ENCODE data around the gene FOXN3. TPM values are rescaled to one million over a fixed set of nuclear protein-coding genes. Genes with fewer than 3 reads are reported as not detected.

FOXN3 gene
- total RNA-seq, 1 experiment from 2014 or later: 125 TPM

DNA sequence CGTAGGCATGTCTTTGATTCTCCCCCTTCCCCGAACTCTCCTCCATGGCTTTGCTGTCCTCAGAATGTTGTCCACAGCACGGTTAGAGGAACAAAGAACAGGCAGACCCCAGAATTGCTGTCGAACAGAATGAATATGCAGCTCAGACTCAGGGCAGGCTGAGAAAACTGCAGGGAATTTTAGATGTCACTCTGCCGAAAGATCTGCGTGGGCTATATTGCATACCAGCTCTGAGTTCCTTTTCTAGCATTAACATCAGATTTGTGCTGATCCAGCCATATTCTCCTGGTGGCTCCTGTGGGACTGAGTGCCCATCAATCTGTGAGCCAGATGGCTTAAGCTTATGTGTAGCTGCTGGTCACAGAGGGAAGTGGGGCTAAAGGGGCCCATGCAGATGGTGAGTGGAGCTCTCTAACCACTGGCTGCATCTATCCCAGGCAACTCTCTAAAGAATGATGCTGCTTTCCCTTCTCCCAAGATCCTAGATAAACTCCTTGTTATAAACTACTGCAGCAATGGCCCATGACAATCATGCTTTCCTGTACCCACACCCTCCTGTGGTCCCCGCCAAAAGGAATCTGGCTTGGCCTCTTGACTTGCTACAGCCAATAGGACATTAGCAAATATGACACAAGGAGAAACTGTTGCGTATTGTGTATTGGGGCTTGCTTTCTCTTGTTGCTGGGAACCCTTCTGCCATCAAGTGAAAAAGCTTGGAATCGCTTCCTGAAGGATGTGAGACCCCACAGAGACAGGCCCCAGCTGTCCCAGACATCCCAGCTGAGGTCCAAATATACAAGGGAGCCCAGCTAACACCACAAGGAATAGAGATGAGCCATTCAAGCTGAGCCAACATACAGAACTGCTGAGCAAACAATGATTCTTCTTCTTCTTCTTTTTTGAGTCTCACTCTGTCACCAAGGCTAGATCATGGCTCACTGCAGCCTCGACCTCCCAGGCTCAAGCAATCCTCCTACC lies 101.3 kb downstream of the FOXN3 start:
- peaks cover 2% of the 10 kb centered on the region; the same call in 1 of the 2 replicates for H3K4me1 ChIP-seq (ENCODE audit: insufficient read depth, low read length)
- H2AK5ac ChIP-seq (ENCODE audit: insufficient read length, low read length): no peak overlapping the region
- no peaks in the 10 kb centered on the region for H4K20me1 ChIP-seq (ENCODE audit: control insufficient read depth, insufficient read depth, insufficient read length)
- H3K27me3 Mint-ChIP-seq (ENCODE audit: low read depth): no peaks in the 10 kb centered on the region
- H2BK12ac ChIP-seq (ENCODE audit: insufficient read length, low read depth, low read length): no peak overlapping the region
- H3K14ac ChIP-seq (ENCODE audit: insufficient read depth, low read length): no peak overlapping the region
- H3K36me3 Mint-ChIP-seq (ENCODE audit: insufficient read depth in 1 of 3, low read depth in 3 of 3): peaks cover 47 to 65% (median 56%) of the 10 kb centered on the region in 3 experiments
- H4K5ac ChIP-seq (ENCODE audit: insufficient read length, low read depth, low read length): no peak overlapping the region
- H3T11ph ChIP-seq (ENCODE audit: low read length): no peak overlapping the region
- TF ChIP-seq, protein P1, sequence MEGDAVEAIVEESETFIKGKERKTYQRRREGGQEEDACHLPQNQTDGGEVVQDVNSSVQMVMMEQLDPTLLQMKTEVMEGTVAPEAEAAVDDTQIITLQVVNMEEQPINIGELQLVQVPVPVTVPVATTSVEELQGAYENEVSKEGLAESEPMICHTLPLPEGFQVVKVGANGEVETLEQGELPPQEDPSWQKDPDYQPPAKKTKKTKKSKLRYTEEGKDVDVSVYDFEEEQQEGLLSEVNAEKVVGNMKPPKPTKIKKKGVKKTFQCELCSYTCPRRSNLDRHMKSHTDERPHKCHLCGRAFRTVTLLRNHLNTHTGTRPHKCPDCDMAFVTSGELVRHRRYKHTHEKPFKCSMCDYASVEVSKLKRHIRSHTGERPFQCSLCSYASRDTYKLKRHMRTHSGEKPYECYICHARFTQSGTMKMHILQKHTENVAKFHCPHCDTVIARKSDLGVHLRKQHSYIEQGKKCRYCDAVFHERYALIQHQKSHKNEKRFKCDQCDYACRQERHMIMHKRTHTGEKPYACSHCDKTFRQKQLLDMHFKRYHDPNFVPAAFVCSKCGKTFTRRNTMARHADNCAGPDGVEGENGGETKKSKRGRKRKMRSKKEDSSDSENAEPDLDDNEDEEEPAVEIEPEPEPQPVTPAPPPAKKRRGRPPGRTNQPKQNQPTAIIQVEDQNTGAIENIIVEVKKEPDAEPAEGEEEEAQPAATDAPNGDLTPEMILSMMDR (conservative IDR thresholded peaks at IDR 0.05): no peak
- peaks cover 27% of the 10 kb centered on the region; the same call in 1 of the 2 replicates for H3K79me2 ChIP-seq (ENCODE audit: insufficient read depth, low read length)
- no peak overlapping the region for H3K4me2 ChIP-seq (ENCODE audit: insufficient read depth, insufficient read length, low read length)
- no peak overlapping the region for H2AFZ ChIP-seq (ENCODE audit: low read length)
- peaks cover 18 to 21% of the 10 kb centered on the region in 2 experiments for H3K4me1 Mint-ChIP-seq
- H3K9ac ChIP-seq (ENCODE audit: extremely low read depth, insufficient read length, low read length): no peak overlapping the region
- H3K23me2 ChIP-seq (ENCODE audit: insufficient read length, low read depth, low read length, poor library complexity, severe bottlenecking): no peaks in the 10 kb centered on the region
- no CpG with 5 or more reads among the region's 10 CpGs for WGBS (ENCODE audit: extremely low coverage, insufficient read length, low lambda C conversion rate)
- peaks cover 22 to 24% of the 10 kb centered on the region in 2 experiments for H3K9me3 Mint-ChIP-seq
- peaks cover 11% of the 10 kb centered on the region for H3K79me1 ChIP-seq (ENCODE audit: insufficient read depth, low read depth, low read length, poor library complexity, severe bottlenecking)
- no peak overlapping the region for H3K4ac ChIP-seq (ENCODE audit: low read depth, low read length)
- no peak overlapping the region for H3K4me3 Mint-ChIP-seq
- H2BK20ac ChIP-seq (ENCODE audit: low read depth, low read length, poor library complexity, severe bottlenecking): no peak overlapping the region
- H3K27me3 ChIP-seq (ENCODE audit: insufficient read depth, low read length): no peaks in the 10 kb centered on the region
- H2BK120ac ChIP-seq (ENCODE audit: low read depth, low read length, poor library complexity, severe bottlenecking): no peak overlapping the region
- H3K23ac ChIP-seq (ENCODE audit: insufficient read length, low read depth, low read length): no peak overlapping the region
- H4K8ac ChIP-seq (replicated peaks; ENCODE audit: insufficient read length, low read depth, low read length): no peak overlapping the region
- H2BK15ac ChIP-seq (ENCODE audit: low read depth, low read length): no peak overlapping the region
- no peak overlapping the region for H4K91ac ChIP-seq (ENCODE audit: insufficient read length, low read depth, low read length)
- peak overlapping the region in 2 of 3 experiments; percentile 54 to 62; a peak in 3 of 7 replicates for H3K27ac Mint-ChIP-seq
- no peak overlapping the region for H3K18ac ChIP-seq (ENCODE audit: insufficient read length, low read depth, low read length)
- no peak overlapping the region for H2BK5ac ChIP-seq (ENCODE audit: insufficient read length, low read length)
- H3K27ac ChIP-seq (ENCODE audit: insufficient read length, low read depth, low read length): no peak overlapping the region
- H3K9me3 ChIP-seq (ENCODE audit: control insufficient read depth, low read depth, low read length): peaks cover 9% of the 10 kb centered on the region
- no peak overlapping the region for H3K56ac ChIP-seq (ENCODE audit: insufficient read length, low read depth, low read length)
- DNase-seq: no peak
